ENCODE data around the gene INPP5J.

GRCh38 chr22:31173386-31174145, 50.8 kb downstream of the INPP5J start:
- TF ChIP-seq CTCF (conservative IDR thresholded peaks at IDR 0.05; ENCODE audit: low read depth in 2 of 2) (no peak), EZH2 (IDR thresholded peaks at IDR 0.05; ENCODE audit: low read depth, unreplicated experiment) (no peak), NANOG (IDR thresholded peaks at IDR 0.05; ENCODE audit: borderline replicate concordance) (no peak), EZH2phosphoT487 (IDR thresholded peaks at IDR 0.05; ENCODE audit: unreplicated experiment) (no peak), REST (IDR thresholded peaks at IDR 0.05; ENCODE audit: unreplicated experiment) (no peak)

Data from GM23338 (cell line).